ENCODE measurements around the gene CLCNKA. TPM values are rescaled to one million over a fixed set of nuclear protein-coding genes. Genes with fewer than 3 reads are reported as not detected.

Gene CLCNKA
- total RNA-seq = not detected

GRCh38 chr1:16021681-16022080 lies at the start of gene CLCNKA:
CLCNKA (plus strand) TSS chr1:16022036; CDS start chr1:16022620, 584 bp downstream.

GRCh38 chr1:15975805-15976680 lies 45.8 kb upstream of the CLCNKA start, which contains the start of gene ZBTB17:
ZBTB17 (minus strand) TSS chr1:15976101; CDS start chr1:15948495, 27,606 bp downstream.

GRCh38 chr1:16017461-16018303 lies 4.2 kb upstream of the CLCNKA start, which contains the start of gene HSPB7:
HSPB7 (minus strand) TSS chr1:16018043; CDS start chr1:16017963, 80 bp downstream.

GRCh38 chr1:16043521-16043920 lies 21.7 kb downstream of the CLCNKA start, which contains the start of gene CLCNKB:
CLCNKB (plus strand) TSS chr1:16043782; CDS start chr1:16044493, 711 bp downstream.

GRCh38 chr1:16073490-16074119 lies 51.8 kb downstream of the CLCNKA start, which contains the start of gene FAM131C:
FAM131C (minus strand) TSS chr1:16073651; CDS start chr1:16073442, 209 bp downstream.

Small RNA genes within 50 kb of the gene (small RNA-seq; reads per million reads assigned to genes)
- not detected for gene AL355994.1 (ENCODE audit: low replicate concordance)
- gene AL355994.5 (ENCODE audit: low replicate concordance) = not detected

Other genes starting within 250 kb of the CLCNKA start
- gene UQCRHL, start 214.4 kb upstream of the CLCNKA start, total RNA-seq = 1.9 TPM
- gene SPEN, start 174.3 kb upstream of the CLCNKA start, total RNA-seq = 122 TPM
- gene ZBTB17, start 45.9 kb upstream of the CLCNKA start, total RNA-seq = 51.3 TPM
- 0.63 TPM for gene SRARP, start 17.8 kb upstream of the CLCNKA start, total RNA-seq
- not detected for gene HSPB7, start 4.0 kb upstream of the CLCNKA start, total RNA-seq
- not detected for gene CLCNKB, start 21.7 kb downstream of the CLCNKA start, total RNA-seq
- gene FAM131C, start 51.6 kb downstream of the CLCNKA start, total RNA-seq = 1.9 TPM
- 1.9 TPM for gene EPHA2, start 134.0 kb downstream of the CLCNKA start, total RNA-seq
- 1.6 TPM for gene ARHGEF19, start 190.6 kb downstream of the CLCNKA start, total RNA-seq
- gene CPLANE2, start 215.1 kb downstream of the CLCNKA start, total RNA-seq = 15.0 TPM

Measured in parietal lobe (tissue), 2 donors.